ENCODE measurements around the gene RXFP1.

RXFP1 gene

DNA sequence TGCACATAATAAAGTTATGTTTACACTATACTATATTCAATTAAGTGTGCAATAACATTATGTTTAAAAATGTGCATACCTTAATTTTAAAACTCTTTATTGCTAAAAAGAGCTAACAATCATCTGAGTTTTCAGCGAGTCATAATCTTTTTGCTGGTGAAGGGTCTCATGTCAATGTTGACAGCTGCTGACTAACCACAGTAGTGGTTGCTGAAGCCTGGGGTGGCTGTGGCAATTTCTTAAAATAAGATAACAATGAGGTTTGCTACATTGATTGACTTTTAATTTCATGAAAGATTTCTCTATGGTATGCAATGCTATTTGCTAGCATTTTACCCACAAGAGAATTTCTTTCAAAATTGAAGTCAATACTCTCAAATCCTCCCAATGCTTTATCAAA is 91.4 kb downstream of the RXFP1 start:
- no peak for DNase-seq (ENCODE audit: low read depth)
- H3K4me3 ChIP-seq (ENCODE audit: low read depth, low read length), result no peak overlapping the region
- TF ChIP-seq, protein P1, sequence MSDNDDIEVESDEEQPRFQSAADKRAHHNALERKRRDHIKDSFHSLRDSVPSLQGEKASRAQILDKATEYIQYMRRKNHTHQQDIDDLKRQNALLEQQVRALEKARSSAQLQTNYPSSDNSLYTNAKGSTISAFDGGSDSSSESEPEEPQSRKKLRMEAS (IDR thresholded peaks at IDR 0.05; ENCODE audit: low read depth, low read length), result no peak
- TF ChIP-seq POLR2A (IDR thresholded peaks at IDR 0.05; ENCODE audit: extremely low read depth, insufficient read length), result no peak
- TF ChIP-seq MYC (IDR thresholded peaks at IDR 0.05; ENCODE audit: low read depth, low read length), result no peak
- TF ChIP-seq, protein P2, sequence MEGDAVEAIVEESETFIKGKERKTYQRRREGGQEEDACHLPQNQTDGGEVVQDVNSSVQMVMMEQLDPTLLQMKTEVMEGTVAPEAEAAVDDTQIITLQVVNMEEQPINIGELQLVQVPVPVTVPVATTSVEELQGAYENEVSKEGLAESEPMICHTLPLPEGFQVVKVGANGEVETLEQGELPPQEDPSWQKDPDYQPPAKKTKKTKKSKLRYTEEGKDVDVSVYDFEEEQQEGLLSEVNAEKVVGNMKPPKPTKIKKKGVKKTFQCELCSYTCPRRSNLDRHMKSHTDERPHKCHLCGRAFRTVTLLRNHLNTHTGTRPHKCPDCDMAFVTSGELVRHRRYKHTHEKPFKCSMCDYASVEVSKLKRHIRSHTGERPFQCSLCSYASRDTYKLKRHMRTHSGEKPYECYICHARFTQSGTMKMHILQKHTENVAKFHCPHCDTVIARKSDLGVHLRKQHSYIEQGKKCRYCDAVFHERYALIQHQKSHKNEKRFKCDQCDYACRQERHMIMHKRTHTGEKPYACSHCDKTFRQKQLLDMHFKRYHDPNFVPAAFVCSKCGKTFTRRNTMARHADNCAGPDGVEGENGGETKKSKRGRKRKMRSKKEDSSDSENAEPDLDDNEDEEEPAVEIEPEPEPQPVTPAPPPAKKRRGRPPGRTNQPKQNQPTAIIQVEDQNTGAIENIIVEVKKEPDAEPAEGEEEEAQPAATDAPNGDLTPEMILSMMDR (IDR thresholded peaks at IDR 0.05; ENCODE audit: low read depth, low read length), result no peak

DNA sequence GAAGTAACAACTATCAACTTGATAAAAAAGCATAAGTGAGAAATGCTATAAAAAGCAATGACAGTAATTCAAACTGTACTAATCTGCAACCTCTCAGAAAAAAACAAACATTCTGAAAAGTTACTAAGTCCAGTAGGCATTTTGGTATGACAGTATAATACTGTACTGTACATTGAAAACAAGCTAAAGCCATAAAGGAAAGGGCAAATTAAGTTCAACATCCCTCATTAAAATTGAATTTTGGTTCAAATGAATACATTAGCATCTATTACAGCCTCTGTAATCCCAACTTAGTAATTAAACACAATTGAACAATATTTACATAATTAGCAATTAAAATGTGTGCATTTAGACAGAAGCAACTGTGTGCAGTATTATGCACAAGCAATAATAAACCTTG is 96.3 kb downstream of the RXFP1 start:
- no peak for DNase-seq (ENCODE audit: low read depth)
- TF ChIP-seq POLR2A (IDR thresholded peaks at IDR 0.05; ENCODE audit: extremely low read depth, insufficient read length) (no peak), MYC (IDR thresholded peaks at IDR 0.05; ENCODE audit: low read depth, low read length) (no peak)
- TF ChIP-seq, protein P1 (IDR thresholded peaks at IDR 0.05; ENCODE audit: low read depth, low read length), result no peak
- TF ChIP-seq, protein P2 (IDR thresholded peaks at IDR 0.05; ENCODE audit: low read depth, low read length), result no peak
- no peak overlapping the region for H3K4me3 ChIP-seq (ENCODE audit: low read depth, low read length)

DNA sequence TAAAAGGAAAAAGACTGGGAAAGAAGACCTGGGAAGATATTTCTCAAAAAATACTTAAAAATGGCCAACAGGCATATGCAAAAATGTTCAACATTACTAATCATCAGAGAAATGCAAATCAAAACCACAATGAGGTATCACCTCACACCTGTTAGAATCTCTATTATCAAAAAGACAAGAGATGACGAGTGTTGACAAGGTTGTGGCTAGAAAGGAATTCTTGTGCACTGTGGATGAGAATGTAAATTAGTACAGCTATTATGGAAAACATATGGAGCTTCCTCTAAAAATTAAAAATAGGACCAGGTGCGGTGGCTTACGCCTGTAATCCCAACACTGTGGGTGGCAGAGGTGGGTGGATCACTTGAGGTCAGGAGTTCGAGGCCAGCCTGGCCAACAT is 100.0 kb downstream of the RXFP1 start:
- H3K4me3 ChIP-seq (ENCODE audit: low read depth, low read length), result no peak overlapping the region
- no peak for DNase-seq (ENCODE audit: low read depth)
- TF ChIP-seq, protein P1 (IDR thresholded peaks at IDR 0.05; ENCODE audit: low read depth, low read length), result no peak
- TF ChIP-seq, protein P2 (IDR thresholded peaks at IDR 0.05; ENCODE audit: low read depth, low read length), result no peak

DNA sequence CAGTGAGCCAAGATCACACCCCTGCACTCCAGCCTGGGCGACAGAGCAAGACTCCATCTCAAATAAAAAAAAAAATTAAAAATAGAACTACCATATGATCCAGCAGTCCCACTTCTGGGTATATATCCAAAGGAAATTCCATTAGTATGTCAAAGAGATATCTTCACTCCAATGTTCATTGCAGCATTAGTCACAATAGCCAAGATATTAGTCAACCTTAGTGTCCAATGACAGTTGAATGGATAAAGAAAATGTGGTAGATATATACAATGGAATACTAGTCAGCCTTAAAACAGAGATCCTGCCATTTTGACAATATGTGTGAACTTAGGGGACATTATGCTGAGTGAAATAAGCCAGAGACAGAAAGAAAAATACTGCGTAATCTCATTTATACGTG is 100.6 kb downstream of the RXFP1 start:
- no peak for DNase-seq (ENCODE audit: low read depth)
- TF ChIP-seq, protein P1 (IDR thresholded peaks at IDR 0.05; ENCODE audit: low read depth, low read length), result no peak
- TF ChIP-seq, protein P2 (IDR thresholded peaks at IDR 0.05; ENCODE audit: low read depth, low read length), result no peak
- TF ChIP-seq POLR2A (IDR thresholded peaks at IDR 0.05; ENCODE audit: extremely low read depth, insufficient read length), result no peak
- TF ChIP-seq MYC (IDR thresholded peaks at IDR 0.05; ENCODE audit: low read depth, low read length), result no peak
- no peak overlapping the region for H3K4me3 ChIP-seq (ENCODE audit: low read depth, low read length)

DNA sequence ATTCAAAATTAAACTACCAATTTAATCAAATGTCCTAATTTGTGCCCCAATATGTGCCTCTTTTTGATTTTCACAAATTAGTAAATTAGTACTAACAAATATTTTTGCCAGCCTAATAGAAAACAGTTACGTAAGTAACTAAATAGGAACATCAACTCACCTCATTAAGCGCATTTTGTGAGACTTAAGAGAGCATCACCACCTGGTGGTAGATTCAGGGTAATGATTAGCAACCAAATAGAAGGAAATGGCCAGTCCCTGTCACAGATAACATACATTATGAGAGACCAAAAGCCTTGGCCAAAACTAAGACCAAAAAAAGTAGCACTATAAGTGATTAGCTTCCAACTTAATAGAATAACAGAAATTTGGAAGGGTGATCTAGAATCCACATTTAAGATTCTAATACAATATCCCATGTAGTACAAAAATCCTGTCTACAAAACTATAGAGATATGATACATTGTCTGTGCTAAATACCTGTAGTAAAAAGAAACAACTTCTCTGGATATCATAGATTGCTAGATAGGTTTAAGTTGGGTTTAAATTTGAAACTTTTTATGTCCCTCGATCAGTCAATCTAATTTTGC is 103.3 kb downstream of the RXFP1 start:
- H3K4me3 ChIP-seq (ENCODE audit: low read depth, low read length), result no peak overlapping the region
- no peak for TF ChIP-seq MYC (IDR thresholded peaks at IDR 0.05; ENCODE audit: low read depth, low read length)
- TF ChIP-seq, protein P1 (IDR thresholded peaks at IDR 0.05; ENCODE audit: low read depth, low read length), result no peak
- TF ChIP-seq POLR2A (IDR thresholded peaks at IDR 0.05; ENCODE audit: extremely low read depth, insufficient read length), result no peak
- TF ChIP-seq, protein P2 (IDR thresholded peaks at IDR 0.05; ENCODE audit: low read depth, low read length), result peak; percentile 38
- DNase-seq (ENCODE audit: low read depth), result peak; percentile 59

All from NB4 (cell line).